HepG2 (cell line): ENCODE measurements around the gene SAMD4A. TPM values are rescaled to one million over a fixed set of nuclear protein-coding genes. Genes with fewer than 3 reads are reported as not detected.
A peak's percentile ranks its signal among the peaks of the same experiment; 100 is the strongest.

Experiments used
- CREB3 ChIP-seq: sonication (generic); formaldehyde crosslinking; IDR thresholded peaks from 2 replicates; pipeline ENCODE4 v1.5.0; 2020; ENCODE audit warnings: missing genetic modification reagents
- HDAC6 ChIP-seq: fragments of 200-600 bp; sonication (generic); IDR thresholded peaks from 2 replicates; pipeline ENCODE4 v1.7.0; 2017; ENCODE audit warnings: mild to moderate bottlenecking, antibody characterized with exemption, low read length, low read depth
- HMGA1 ChIP-seq: sonication (generic); formaldehyde crosslinking; conservative IDR thresholded peaks from 2 replicates; pipeline ENCODE4 v1.4.0; 2020; ENCODE audit warnings: missing genetic modification reagents
- HOXA5 ChIP-seq: sonication (generic); formaldehyde crosslinking; IDR thresholded peaks from 2 replicates; pipeline ENCODE4 v1.4.0; 2020; ENCODE audit warnings: missing genetic modification reagents
- IRX3 ChIP-seq: sonication (generic); formaldehyde crosslinking; IDR thresholded peaks from 2 replicates; pipeline ENCODE4 v1.8.1; 2023; ENCODE audit warnings: mild to moderate bottlenecking, low read depth, missing genetic modification reagents, borderline replicate concordance
- NONO ChIP-seq, 2 experiments: fragments of 450-650 bp in 1 of 2; sonication (generic) in 1 of 2; formaldehyde crosslinking in 1 of 2; IDR thresholded peaks in 1 of 2; conservative IDR thresholded peaks in 1 of 2; 2 replicates each; pipeline versions ENCODE4 v1.6.1 to v1.8.0; 2017 to 2022; ENCODE audit warnings: mild to moderate bottlenecking in 1 of 2, missing genetic modification reagents in 1 of 2, moderate library complexity in 1 of 2
- NR2F1 ChIP-seq, 2 experiments: fragments of 450-650 bp in 1 of 2; formaldehyde crosslinking in 1 of 2; IDR thresholded peaks; 2 replicates each; pipeline versions ENCODE4 v1.5.0 to v1.6.1; 2016 to 2020; ENCODE audit warnings: mild to moderate bottlenecking in 1 of 2, missing compliant biosample characterization in 1 of 2, missing genetic modification reagents in 1 of 2, moderate library complexity in 1 of 2
- SIX4 ChIP-seq: sonication (generic); formaldehyde crosslinking; IDR thresholded peaks from 2 replicates; pipeline ENCODE4 v1.4.0; 2020; ENCODE audit warnings: missing genetic modification reagents
- SP1 ChIP-seq, 2 experiments: fragments of 450-650 bp in 1 of 2; sonication (generic) in 1 of 2; formaldehyde crosslinking in 1 of 2; IDR thresholded peaks; 2 replicates each; pipeline versions ENCODE4 v1.4.0 to v1.6.1; 2016 to 2020; ENCODE audit warnings: missing genetic modification reagents in 1 of 2
- SP140L ChIP-seq: sonication (generic); formaldehyde crosslinking; IDR thresholded peaks from 2 replicates; pipeline ENCODE4 v1.4.0; 2020; ENCODE audit warnings: missing genetic modification reagents, borderline replicate concordance
- TBL1XR1 ChIP-seq: fragments of 150-350 bp; IDR thresholded peaks from 2 replicates; pipeline ENCODE4 v1.6.1; 2014; ENCODE audit warnings: borderline replicate concordance, low read length; ENCODE audit not compliant: partially characterized antibody
- ZBTB10 ChIP-seq: sonication (generic); formaldehyde crosslinking; IDR thresholded peaks from 2 replicates; pipeline ENCODE4 v1.4.0; 2020; ENCODE audit warnings: missing genetic modification reagents, borderline replicate concordance
- ZFP36L1 ChIP-seq: sonication (generic); formaldehyde crosslinking; IDR thresholded peaks from 2 replicates; pipeline ENCODE4 v1.8.0; 2022; ENCODE audit warnings: mild to moderate bottlenecking, missing genetic modification reagents, moderate library complexity
- ZFY ChIP-seq: sonication (generic); formaldehyde crosslinking; IDR thresholded peaks from 2 replicates; pipeline ENCODE4 v1.4.0; 2020; ENCODE audit warnings: missing genetic modification reagents
- ZNF180 ChIP-seq: sonication (generic); formaldehyde crosslinking; IDR thresholded peaks from 2 replicates; pipeline ENCODE4 v1.4.0; 2020; ENCODE audit warnings: low read depth, missing genetic modification reagents, borderline replicate concordance
- ZNF205 ChIP-seq: IDR thresholded peaks from 2 replicates; pipeline ENCODE4 v1.6.1; 2018; ENCODE audit warnings: missing biosample characterization, missing genetic modification reagents
- ZNF207 ChIP-seq: fragments of 450-650 bp; IDR thresholded peaks from 2 replicates; pipeline ENCODE4 v1.6.1; 2016; ENCODE audit warnings: antibody characterized with exemption, borderline replicate concordance
- ZNF337 ChIP-seq: sonication (generic); formaldehyde crosslinking; IDR thresholded peaks from 2 replicates; pipeline ENCODE4 v1.5.1; 2020; ENCODE audit warnings: missing genetic modification reagents, low read depth, mild to moderate bottlenecking, borderline replicate concordance
- ZNF530 ChIP-seq: sonication (generic); formaldehyde crosslinking; IDR thresholded peaks from 2 replicates; pipeline ENCODE4 v1.5.0; 2020; ENCODE audit warnings: low read depth, mild to moderate bottlenecking, missing genetic modification reagents
- ZNF549 ChIP-seq: sonication (generic); formaldehyde crosslinking; IDR thresholded peaks from 2 replicates; pipeline ENCODE4 v1.5.0; 2020; ENCODE audit warnings: missing genetic modification reagents
- ZNF792 ChIP-seq: IDR thresholded peaks from 2 replicates; pipeline ENCODE4 v1.6.1; 2016
- ZSCAN21 ChIP-seq: sonication (generic); formaldehyde crosslinking; IDR thresholded peaks from 2 replicates; pipeline ENCODE4 v1.8.0; 2022; ENCODE audit warnings: mild to moderate bottlenecking, missing genetic modification reagents, moderate library complexity, borderline replicate concordance
- ZSCAN30 ChIP-seq: sonication (generic); formaldehyde crosslinking; IDR thresholded peaks from 2 replicates; pipeline ENCODE4 v1.5.0; 2020; ENCODE audit warnings: mild to moderate bottlenecking, missing genetic modification reagents
- ZZZ3 ChIP-seq: sonication (generic); formaldehyde crosslinking; IDR thresholded peaks from 2 replicates; pipeline ENCODE4 v1.4.0; 2020; ENCODE audit warnings: missing genetic modification reagents, mild to moderate bottlenecking, borderline replicate concordance
- polyA plus RNA-seq, 8 experiments: library from polyadenylated mRNA; depleted of rRNA in 3 of 8; stranded (reverse) in 7 of 8; unstranded in 1 of 8; fragments of >200 nt; fragmentation: Illumina TruSeq in 4 of 8; extraction: Trizol in 4 of 8; gene quantifications; 2 replicates each; pipeline versions ENCODE4 v1.2.1 to v1.2.3, GENCODE V29; 2011 to 2016; ENCODE audit warnings: low read depth in 4 of 8, missing spikeins in 1 of 8, mixed read lengths in 1 of 8; ENCODE audit not compliant: insufficient read depth in 1 of 8
- total RNA-seq, 5 experiments: library from RNA; depleted of rRNA; stranded (reverse); fragments of >200 nt; fragmentation: Illumina TruSeq; extraction: Trizol; gene quantifications; 2 replicates each; pipeline ENCODE4 v1.2.3, GENCODE V29; 2016; ENCODE audit warnings: low read depth in 1 of 5
- TF ChIP-seq, protein P1 (sequence below): sonication (generic); formaldehyde crosslinking; IDR thresholded peaks from 2 replicates; pipeline ENCODE4 v1.5.1; 2020; ENCODE audit warnings: missing genetic modification reagents, mild to moderate bottlenecking, borderline replicate concordance

Gene SAMD4A
- total and polyA plus RNA-seq, 2 of the 13 experiments (the other 11 are each of a cell fraction or from before 2014, with no cell fraction given), result 11.8 to 13.0 TPM

DNA sequence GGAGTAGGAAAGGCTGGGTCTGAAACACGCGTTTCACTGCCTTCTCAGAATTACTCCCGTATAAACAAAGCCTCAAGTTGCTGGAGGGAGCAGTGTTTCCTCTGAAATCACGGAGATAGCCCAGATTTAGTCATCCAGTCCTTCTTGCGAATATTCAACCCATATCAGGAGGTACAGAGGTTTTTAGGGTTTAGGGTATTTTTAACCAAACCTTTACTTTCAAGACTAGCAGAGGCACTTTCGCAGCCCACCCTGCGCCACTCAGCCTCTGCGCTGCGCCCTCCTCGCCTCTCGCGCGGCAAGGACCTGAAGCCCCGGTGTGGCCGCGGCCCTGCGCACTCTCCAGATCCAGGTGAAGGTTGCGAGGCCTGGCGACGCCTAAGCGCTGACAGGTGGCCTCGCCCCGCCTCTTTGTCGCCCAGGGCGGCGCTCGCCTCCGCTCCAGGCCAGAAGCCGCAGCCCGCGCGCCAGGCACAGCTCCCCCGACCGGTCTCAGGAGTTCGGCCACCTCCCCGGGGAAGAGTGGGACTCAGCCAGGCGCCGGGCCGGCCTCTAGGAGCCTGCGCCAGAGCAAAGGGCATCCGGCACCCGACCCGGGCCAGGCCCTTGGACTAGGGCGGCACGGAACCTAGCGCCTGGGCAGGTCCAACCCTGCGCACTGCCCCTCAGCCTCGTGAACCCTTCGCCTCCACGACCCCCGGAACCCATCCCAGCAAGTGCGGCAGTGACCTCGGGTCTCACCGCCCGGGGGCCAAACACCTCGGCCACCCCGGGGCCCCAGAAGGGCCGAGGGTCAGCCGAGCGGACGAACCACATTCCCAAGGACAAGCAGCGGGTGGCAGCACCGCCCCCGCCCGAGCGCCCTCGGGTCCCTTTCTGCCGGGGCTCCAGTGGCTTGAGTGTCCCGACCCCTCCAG is 1.8 kb upstream of the SAMD4A start (continued):
- peak; percentile 78; the same call in 1 of the 2 replicates for TF ChIP-seq ZSCAN30
- peak; percentile 59 for TF ChIP-seq ZNF205 (CRISPR knock-in tag)
- TF ChIP-seq HDAC6, result no peak
- TF ChIP-seq ZNF792 (CRISPR knock-in tag), result peak; percentile 40; the same call in 1 of the 2 replicates
- no peak for TF ChIP-seq SP1 (IDR thresholded peaks at IDR 0.05)
- no peak for TF ChIP-seq SP1 (CRISPR knock-in tag; IDR thresholded peaks at IDR 0.05)
- TF ChIP-seq ZBTB10 (CRISPR knock-in tag), result peak; percentile 61; the same call in 1 of the 2 replicates
- TF ChIP-seq HMGA1 (CRISPR knock-in tag), result no peak
- TF ChIP-seq ZSCAN21 (CRISPR knock-in tag), result peak; percentile 93
- TF ChIP-seq CREB3 (CRISPR knock-in tag), result no peak; the same call in 1 of the 2 replicates
- no peak for TF ChIP-seq HOXA5
- no peak for TF ChIP-seq ZZZ3 (CRISPR knock-in tag)
- TF ChIP-seq ZFY (CRISPR knock-in tag), result peak; percentile 90
- peak; percentile 22; the same call in 1 of the 2 replicates for TF ChIP-seq ZNF180 (CRISPR knock-in tag)
- no peak for TF ChIP-seq ZNF207
- 0 out of 2 replicates have a peak, but pooled peaks have one; percentile 27 for TF ChIP-seq SP140L (CRISPR knock-in tag)
- TF ChIP-seq NONO (IDR thresholded peaks at IDR 0.05), result no peak
- peak; percentile 63; the same call in 1 of the 2 replicates for TF ChIP-seq NONO (CRISPR knock-in tag; conservative IDR thresholded peaks at IDR 0.05)
- peak; percentile 69; the same call in 1 of the 2 replicates for TF ChIP-seq ZFP36L1
- TF ChIP-seq, protein P1, sequence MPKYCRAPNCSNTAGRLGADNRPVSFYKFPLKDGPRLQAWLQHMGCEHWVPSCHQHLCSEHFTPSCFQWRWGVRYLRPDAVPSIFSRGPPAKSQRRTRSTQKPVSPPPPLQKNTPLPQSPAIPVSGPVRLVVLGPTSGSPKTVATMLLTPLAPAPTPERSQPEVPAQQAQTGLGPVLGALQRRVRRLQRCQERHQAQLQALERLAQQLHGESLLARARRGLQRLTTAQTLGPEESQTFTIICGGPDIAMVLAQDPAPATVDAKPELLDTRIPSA, result peak; percentile 77; the same call in 1 of the 2 replicates
- TF ChIP-seq ZNF530 (CRISPR knock-in tag), result no peak
- TF ChIP-seq SIX4 (CRISPR knock-in tag), result no peak
- TF ChIP-seq ZNF337 (CRISPR knock-in tag), result peak; percentile 77; the same call in 1 of the 2 replicates
- TF ChIP-seq NR2F1 (CRISPR knock-in tag; IDR thresholded peaks at IDR 0.05), result peak; percentile 55 to 74; a peak in 3 of 4 replicates
- no peak for TF ChIP-seq TBL1XR1
- no peak for TF ChIP-seq IRX3 (CRISPR knock-in tag)
- no peak; the same call in 1 of the 2 replicates for TF ChIP-seq ZNF549
